GM19467 (cell line): ENCODE data around the gene SEMA5A.

ENCODE experiments used
- ATAC-seq: cut with Tn5 transposase; IDR thresholded peaks from one replicate; pipeline ENCODE4 v1.9.1; 2021; ENCODE audit warnings: mild to moderate bottlenecking, moderate library complexity; ENCODE audit not compliant: unreplicated experiment

The SEMA5A gene

GRCh38 chr5:9523090-9523823 lies 22.6 kb downstream of the SEMA5A start:
- ATAC-seq: no peak

DNA sequence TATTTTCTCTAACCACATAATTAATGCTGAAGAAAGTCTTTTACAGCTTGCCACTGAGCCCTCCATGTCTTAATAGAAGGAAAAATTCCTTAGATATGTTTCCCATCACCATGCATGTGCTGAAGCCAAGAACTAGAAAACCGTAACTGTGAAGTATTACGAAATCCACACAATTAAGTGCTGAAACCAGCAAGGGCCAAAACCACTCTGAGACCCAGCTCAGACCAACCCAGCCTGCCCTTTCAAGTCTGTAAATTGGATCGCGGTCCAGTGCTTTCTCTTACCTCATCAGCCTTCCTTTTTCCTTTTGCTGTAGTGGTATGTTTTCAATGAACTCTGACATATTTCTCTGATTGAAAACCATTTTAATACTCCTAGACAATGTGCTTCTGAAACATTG lies 26.3 kb downstream of the SEMA5A start:
- ATAC-seq: no peak

- ATAC-seq: no peak
These were observed 29.3 kb downstream of the SEMA5A start for GRCh38 chr5:9516591-9516990.

DNA sequence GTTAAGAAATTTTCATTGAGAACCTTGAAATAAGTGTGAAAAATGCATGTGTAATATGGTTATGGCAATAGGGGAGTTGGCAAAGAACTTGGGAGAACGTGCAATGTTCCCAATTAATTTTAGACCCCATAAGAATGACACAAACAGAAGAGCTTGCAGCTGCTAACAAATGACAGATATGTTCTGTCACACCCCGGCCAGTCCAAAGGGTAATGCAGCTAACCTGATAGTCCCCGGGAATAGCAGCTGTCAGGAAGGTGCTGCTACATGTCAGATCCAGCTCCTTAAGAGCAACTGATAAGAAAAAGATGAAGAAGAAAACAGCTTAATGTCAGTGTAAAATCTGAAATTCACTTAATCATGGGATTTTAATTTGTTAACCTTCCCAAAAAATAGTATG lies 30.4 kb downstream of the SEMA5A start:
- ATAC-seq: no peak

GRCh38 chr5:9514968-9515367 lies 30.9 kb downstream of the SEMA5A start:
- ATAC-seq: no peak

DNA sequence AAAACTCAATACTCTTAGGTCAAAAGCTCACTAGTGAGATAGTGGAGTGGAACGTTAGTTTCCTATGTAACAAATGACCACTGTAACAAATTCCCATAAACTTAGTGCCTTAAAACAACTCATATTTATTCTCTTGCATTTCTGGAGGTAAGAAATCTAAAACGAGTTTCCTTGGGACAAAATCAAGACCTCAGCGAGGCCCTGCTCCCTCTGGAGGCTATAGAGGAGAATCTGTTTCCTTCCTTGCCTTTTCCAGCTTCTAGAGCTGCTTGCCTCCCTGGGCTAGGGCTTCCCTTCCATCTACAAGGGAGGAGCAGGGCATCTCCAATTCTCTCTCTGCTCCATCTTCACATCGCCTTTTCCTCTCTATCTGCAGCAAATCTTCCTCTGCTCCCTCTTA lies 32.0 kb downstream of the SEMA5A start:
- no peak for ATAC-seq

DNA sequence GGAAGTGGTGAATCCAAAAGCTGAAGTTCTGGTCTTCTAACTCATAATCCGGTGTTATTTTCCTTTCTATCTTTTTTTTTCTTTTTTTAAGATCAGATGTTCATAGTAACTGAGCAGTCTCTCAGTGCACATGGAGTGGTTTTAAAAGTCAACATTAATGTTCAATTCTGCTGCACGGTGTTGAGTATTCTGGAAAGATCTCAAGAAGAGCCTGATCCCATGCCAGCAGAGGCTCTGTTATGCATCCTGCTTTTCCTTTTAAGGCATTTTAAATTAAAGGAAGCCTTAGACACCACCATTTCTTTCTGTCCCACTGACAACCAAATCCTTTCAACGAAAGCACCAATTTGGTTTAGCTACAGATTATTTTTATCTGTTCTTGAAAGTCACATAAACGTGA lies 33.4 kb downstream of the SEMA5A start:
- no peak for ATAC-seq

- no peak for ATAC-seq
These were observed 37.9 kb downstream of the SEMA5A start for GRCh38 chr5:9507974-9508373.

DNA sequence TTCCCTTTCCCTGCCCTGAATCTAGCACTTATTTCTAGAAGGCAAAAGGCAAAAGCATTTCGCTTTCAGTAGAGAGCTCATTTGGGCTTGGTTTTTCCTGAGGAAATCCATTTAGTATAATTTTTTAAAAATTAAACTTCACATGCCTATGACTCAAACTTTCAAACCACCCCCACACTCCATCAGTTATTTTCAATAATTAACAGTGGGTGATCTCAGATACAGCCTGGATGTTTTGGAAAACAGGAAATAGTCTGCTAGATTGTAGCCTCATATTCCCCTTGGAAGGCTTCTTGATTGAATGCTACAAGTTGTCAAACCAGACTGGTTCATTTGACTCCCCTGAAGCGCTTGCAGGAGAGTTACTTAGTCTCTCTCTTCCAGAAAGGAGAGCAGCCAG lies 40.6 kb downstream of the SEMA5A start:
- ATAC-seq: no peak

- ATAC-seq: no peak
These were observed 43.0 kb downstream of the SEMA5A start for GRCh38 chr5:9502864-9503263.

DNA sequence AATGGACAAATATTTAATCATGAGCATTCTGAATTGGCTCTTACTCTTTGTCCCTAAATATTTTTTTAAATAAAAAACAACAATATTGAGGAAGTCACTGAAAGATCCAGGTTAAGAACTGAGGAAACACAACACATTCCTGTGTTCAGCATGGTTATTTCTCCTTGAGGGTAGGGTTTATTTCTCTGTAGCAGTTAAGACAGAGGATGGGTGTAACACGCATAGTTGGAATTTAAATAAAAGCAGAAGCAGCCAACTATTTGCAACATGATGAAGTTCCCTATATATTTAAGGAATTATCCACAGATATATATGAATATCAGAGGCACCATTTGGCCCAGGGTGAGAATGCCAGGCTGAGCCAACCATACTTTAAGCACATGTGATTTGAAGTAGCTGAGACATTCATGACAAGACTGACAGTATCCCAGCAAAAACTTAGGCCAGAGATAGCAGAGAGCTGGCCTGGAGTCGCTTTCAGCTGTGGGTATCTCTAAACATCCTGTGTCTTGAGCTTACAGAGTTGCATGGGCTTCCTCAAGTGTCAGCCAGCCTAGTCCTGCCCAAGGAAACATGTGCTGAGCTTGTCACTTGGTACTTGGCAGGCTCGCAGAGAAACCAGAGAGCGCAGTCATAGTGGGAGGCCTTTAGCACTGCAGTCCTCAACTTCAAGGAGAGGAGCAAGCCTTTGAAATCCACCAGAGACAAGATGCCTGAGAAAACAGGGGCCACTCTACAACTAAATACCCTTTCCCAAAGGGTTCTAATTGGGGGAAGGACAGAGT lies 43.6 kb downstream of the SEMA5A start:
- no peak for ATAC-seq

DNA sequence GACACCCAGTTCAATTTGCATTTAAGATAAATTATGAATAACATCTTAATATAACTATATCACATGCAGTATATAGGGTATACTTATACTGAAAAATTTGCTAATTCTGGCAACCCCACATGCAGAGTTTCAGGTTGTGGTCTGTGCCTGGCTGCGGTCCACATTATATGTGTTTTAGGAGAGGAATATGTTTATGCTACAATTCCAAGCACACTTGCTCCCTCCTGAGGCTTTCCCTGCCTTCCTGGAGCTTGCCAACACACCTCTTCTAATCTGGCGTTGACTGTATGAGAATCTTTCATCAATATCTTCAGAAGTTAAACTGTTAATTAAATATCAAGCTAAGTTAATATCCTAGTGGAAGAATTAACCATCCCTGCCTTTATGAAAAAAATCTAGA lies 45.2 kb downstream of the SEMA5A start:
- ATAC-seq: no peak

GRCh38 chr5:9500193-9500592 lies 45.7 kb downstream of the SEMA5A start:
- no peak for ATAC-seq

DNA sequence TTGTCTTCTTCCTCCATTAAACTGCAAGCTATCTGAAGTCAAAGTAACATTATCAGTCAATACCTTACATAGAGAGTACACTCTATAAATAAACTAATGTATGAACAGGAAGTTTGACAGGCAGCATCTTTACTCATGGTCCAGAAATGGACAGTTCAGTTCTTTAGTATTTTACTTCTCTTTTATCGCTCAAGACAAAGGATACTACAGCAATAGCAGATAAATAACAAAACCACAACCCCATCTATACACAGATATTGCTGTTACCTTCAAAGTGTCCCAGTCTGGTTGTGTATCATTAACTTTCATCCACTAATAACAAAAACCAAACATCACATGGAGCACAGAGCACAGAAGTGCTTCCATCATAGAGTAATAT lies 46.4 kb downstream of the SEMA5A start:
- ATAC-seq: no peak

GRCh38 chr5:9498541-9499497 lies 47.1 kb downstream of the SEMA5A start:
- ATAC-seq: no peak

DNA sequence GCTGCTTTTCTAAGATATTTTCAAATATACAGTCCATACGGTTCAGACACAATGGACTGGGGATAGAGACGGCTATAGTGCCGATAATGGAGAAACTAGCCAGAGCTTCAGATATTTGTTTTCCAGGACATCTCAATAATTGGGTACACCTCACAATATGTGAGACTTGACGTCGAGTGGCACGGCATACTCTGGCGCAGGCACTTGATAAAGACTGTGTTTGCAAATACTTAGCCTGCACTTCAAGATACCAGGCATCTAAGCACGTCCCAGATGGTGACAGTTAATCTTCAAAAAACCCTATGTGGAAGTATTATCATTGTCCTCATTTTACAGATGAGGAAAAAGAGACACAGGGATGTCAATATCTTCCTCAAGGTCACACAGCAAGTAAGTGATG lies 48.5 kb downstream of the SEMA5A start:
- no peak for ATAC-seq

DNA sequence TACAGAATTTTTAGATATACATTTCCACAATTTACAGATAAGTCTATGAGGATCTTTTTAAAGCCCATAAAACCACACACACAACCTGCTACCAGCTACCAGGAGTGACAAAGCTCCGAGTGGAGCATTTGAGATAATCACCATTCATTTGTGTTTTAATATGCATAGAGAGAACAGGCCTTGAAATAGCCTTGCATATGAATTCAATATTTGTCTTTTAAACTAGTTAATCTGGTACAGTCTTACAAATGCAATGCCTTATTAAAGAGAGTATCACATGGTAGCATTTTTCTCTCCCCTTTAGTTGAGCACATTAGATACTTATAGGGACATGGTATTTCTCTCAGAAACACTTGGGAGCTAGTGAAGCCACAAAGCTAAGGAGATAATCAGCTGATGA lies 49.1 kb downstream of the SEMA5A start:
- ATAC-seq: no peak

GRCh38 chr5:9495121-9495520 lies 50.8 kb downstream of the SEMA5A start:
- no peak for ATAC-seq

DNA sequence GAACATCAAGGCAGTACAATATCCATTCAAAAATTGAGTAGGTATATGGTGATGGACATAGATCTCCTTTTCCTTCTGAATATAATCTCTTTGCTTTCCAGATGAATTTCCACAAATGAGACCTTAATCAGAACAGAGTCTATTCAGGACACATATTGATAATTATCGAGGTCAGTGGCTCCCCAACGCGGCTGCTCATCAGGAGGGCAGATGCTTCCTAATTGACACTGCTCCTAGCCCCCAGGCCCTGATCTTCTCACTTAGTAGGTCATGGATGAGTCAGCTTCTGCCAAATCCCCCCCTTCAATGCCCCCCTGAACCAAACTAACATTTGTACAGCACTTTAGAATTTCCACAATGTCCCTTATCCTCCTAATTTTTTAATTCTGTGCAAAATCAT lies 51.6 kb downstream of the SEMA5A start:
- no peak for ATAC-seq

DNA sequence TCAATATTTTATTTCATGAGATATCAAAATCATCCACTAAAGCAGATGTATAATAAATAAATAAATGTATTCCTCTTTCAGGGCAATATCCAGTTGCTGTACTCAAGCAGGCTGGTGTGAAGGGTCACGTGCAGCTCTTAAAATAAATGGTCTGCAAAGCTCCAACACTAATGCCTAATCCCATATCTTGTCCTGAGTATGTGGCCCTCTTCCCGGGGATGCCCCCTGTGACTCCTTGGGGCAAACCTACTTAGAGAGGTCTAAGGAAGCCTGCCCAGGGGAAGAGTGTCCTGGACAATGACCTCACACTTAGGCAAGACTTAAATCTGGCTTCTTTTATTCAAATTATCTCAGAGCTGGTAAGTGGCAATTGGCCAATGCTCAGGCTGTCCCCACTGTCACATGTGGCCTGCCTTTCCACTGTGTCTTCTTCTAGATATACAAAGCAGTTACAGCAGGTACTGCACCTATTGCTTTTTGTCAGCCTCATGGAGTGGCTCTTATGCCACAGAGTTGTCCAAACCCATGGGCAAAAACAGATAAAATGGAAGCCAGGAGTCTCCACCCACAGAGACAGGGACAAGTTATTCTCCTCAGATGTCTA lies 55.3 kb downstream of the SEMA5A start:
- no peak for ATAC-seq

- no peak for ATAC-seq
These were observed 62.1 kb downstream of the SEMA5A start for GRCh38 chr5:9483779-9484178.
